Endothelial cell of umbilical vein (primary cell): ENCODE measurements around the gene GCNT2. TPM values are rescaled to one million over a fixed set of nuclear protein-coding genes. Genes with fewer than 3 reads are reported as not detected.
"Not testable (repeated sequence)": the region's sequence is repeated elsewhere in the genome, so short reads cannot be mapped to it uniquely, and the experiment has no call there.

Experiments
- BruUV-seq: library from RNA; stranded (reverse); fragments of 400-500 nt; replicated peaks from 2 replicates; lab custom pipeline; 2021; lab: Mats Ljungman, UMichigan
- CTCF ChIA-PET: fragments of 300-600, 350-600 bp; sonication (Branson Sonifier 250); formaldehyde crosslinking; loops from one replicate; lab custom pipeline; 2021; ENCODE audit warnings: antibody characterized with exemption, inconsistent platforms; lab: Charles Lee
- POLR2A ChIA-PET: fragments of 300-600, 350-600 bp; sonication (Branson Sonifier 250); formaldehyde crosslinking; loops from one replicate; lab custom pipeline; 2021; ENCODE audit warnings: antibody characterized with exemption, inconsistent platforms; lab: Charles Lee
- DNase-seq: peaks from one replicate; pipeline ENCODE4 v3.0.0-alpha.2; 2011; ENCODE audit warnings: low read depth, low spot score
- FAIRE-seq: peaks from 2 replicates; lab custom pipeline; 2011; peaks lifted over from hg19 to GRCh38; lab: Jason Lieb, UNC
- H2AFZ ChIP-seq: 2 replicates; pipeline ENCODE4 v1.6.0; 2012; ENCODE audit warnings: low read depth, low read length, control low read depth, inconsistent platforms
- H3K27ac ChIP-seq: 2 replicates; pipeline ENCODE4 v1.5.1; 2011; ENCODE audit warnings: low read depth, mild to moderate bottlenecking, control low read depth, low read length, moderate library complexity; ENCODE audit not compliant: insufficient read depth
- H3K27me3 ChIP-seq, 2 experiments: 2 replicates each; pipeline versions ENCODE4 v1.6.0 to v1.6.1; 2011; ENCODE audit warnings: low read length in 2 of 2, mixed read lengths in 1 of 2; ENCODE audit not compliant: control insufficient read depth in 2 of 2, insufficient read depth in 2 of 2
- H3K36me3 ChIP-seq, 2 experiments: 2 replicates in 1 of 2; 3 replicates in 1 of 2; pipeline ENCODE4 v1.5.1; 2011; ENCODE audit warnings: low read length in 2 of 2, mild to moderate bottlenecking in 1 of 2, moderate library complexity in 1 of 2; ENCODE audit not compliant: control insufficient read depth in 2 of 2, insufficient read depth in 2 of 2; ENCODE audit errors: extremely low read depth in 1 of 2
- H3K4me1 ChIP-seq: 3 replicates; pipeline ENCODE4 v1.5.1; 2011; ENCODE audit warnings: mild to moderate bottlenecking, low read length; ENCODE audit not compliant: control insufficient read depth, insufficient read depth; ENCODE audit errors: extremely low read depth
- H3K4me2 ChIP-seq: 2 replicates; pipeline ENCODE4 v1.6.1; 2011; ENCODE audit warnings: low read length, control low read depth, mixed read lengths; ENCODE audit not compliant: insufficient read depth
- H3K4me3 ChIP-seq, 3 experiments: fragments of 200-600 bp in 1 of 3; sonication (generic), shearing (Covaris generic) in 1 of 3; replicated peaks in 1 of 3; 2 replicates each; pipeline ENCODE4 v1.5.1; 2011 to 2016; ENCODE audit warnings: control low read depth in 3 of 3, low read length in 3 of 3, mild to moderate bottlenecking in 2 of 3, inconsistent platforms in 1 of 3, low read depth in 1 of 3, moderate library complexity in 1 of 3; ENCODE audit not compliant: insufficient read depth in 1 of 3
- H3K79me2 ChIP-seq: 2 replicates; pipeline ENCODE4 v1.6.0; 2012; ENCODE audit warnings: low read length, inconsistent platforms; ENCODE audit not compliant: control insufficient read depth, insufficient read depth
- H3K9ac ChIP-seq: replicated peaks from 2 replicates; pipeline ENCODE3; 2011; ENCODE audit warnings: low read length, control low read depth; ENCODE audit not compliant: insufficient read depth; ENCODE audit errors: extremely low read depth
- H3K9me1 ChIP-seq: replicated peaks from 3 replicates; pipeline ENCODE4 v1.6.0; 2011; ENCODE audit warnings: mild to moderate bottlenecking, low read length; ENCODE audit not compliant: control insufficient read depth, insufficient read depth; ENCODE audit errors: extremely low read depth
- H3K9me3 ChIP-seq: replicated peaks from 2 replicates; pipeline ENCODE4 v1.5.1; 2012; ENCODE audit warnings: low read length, inconsistent platforms; ENCODE audit not compliant: control insufficient read depth, insufficient read depth
- H4K20me1 ChIP-seq: replicated peaks from 2 replicates; pipeline ENCODE3; 2011; ENCODE audit warnings: mild to moderate bottlenecking, low read length; ENCODE audit not compliant: control insufficient read depth, insufficient read depth; ENCODE audit errors: extremely low read depth
- GATA2 ChIP-seq: IDR thresholded peaks from 2 replicates; pipeline ENCODE4 v1.7.0; 2011; ENCODE audit warnings: low read depth, mild to moderate bottlenecking, moderate library complexity, mixed read lengths, low read length; ENCODE audit not compliant: insufficient read length, insufficient read depth
- MAX ChIP-seq: IDR thresholded peaks from 2 replicates; pipeline ENCODE4 v1.6.1; 2011; ENCODE audit not compliant: insufficient read depth, insufficient read length
- MYC ChIP-seq: IDR thresholded peaks from one replicate; pipeline ENCODE4 v1.6.1; 2011; ENCODE audit warnings: mild to moderate bottlenecking, low read depth, low read length
- POLR2A ChIP-seq: IDR thresholded peaks from 2 replicates; pipeline ENCODE4 v1.6.1; 2012; ENCODE audit warnings: low read depth, mild to moderate bottlenecking, control low read depth, low read length
- dilution Hi-C: fragments of 300-500 bp; cut with MboI; formaldehyde crosslinking; loops from one replicate; pipeline ENCODE4 v1.15.0; 2019; ENCODE audit warnings: low sequenced_read_pairs; ENCODE audit not compliant: extremely low pct_ligation_motif_present
- intact Hi-C: fragments of 100-400 bp; cut with micrococcal nuclease; formaldehyde crosslinking; loops from one replicate; pipeline ENCODE4 v1.10.0; 2022
- polyA plus RNA-seq, 4 experiments: library from polyadenylated mRNA; depleted of rRNA in 3 of 4; stranded (reverse) in 3 of 4; unstranded in 1 of 4; fragments of >200 nt; gene quantifications; 2 replicates each; pipeline versions ENCODE4 v1.2.1 to v1.2.3, GENCODE V29; 2011 to 2012; ENCODE audit warnings: missing spikeins in 1 of 4
- total RNA-seq: library from RNA; stranded (reverse); gene quantifications from 2 replicates; pipeline ENCODE4 v1.2.3, GENCODE V29; 2021

Gene GCNT2
- total and polyA plus RNA-seq, 2 donors (not counting 3 experiments of a cell fraction or from before 2014, with no cell fraction given), result 3.8 to 10.9 TPM

GRCh38 chr6:10486215-10486614, 34.9 kb upstream of the GCNT2 start:
- no peaks in the 10 kb centered on the region for H3K79me2 ChIP-seq
- no peaks in the 10 kb centered on the region for H4K20me1 ChIP-seq
- no peaks in the 10 kb centered on the region for H3K9me1 ChIP-seq
- CTCF ChIA-PET, result interaction anchor here (0.7 to 2.6 kb wide), 3 partner anchors 8 to 583 kb away, joined by 3 to 17 read pairs (median 4); no protein-coding TSS in a partner anchor
- no peak overlapping the region for H2AFZ ChIP-seq
- TF ChIP-seq MAX (no peak), MYC (no peak), POLR2A (no peak), GATA2 (no peak)
- no TSS peak for BruUV-seq
- H3K27me3 ChIP-seq, result peaks cover 0 to 11% of the 10 kb centered on the region in 2 experiments
- no peaks in the 10 kb centered on the region for H3K4me1 ChIP-seq
- no peaks in the 10 kb centered on the region for H3K9me3 ChIP-seq
- dilution Hi-C loops, result no loop called here
- H3K4me2 ChIP-seq, result no peak overlapping the region
- FAIRE-seq (no peak), DNase-seq (no peak)
- no peak overlapping the region for H3K9ac ChIP-seq
- no peak overlapping the region for H3K4me3 ChIP-seq
- no peaks in the 10 kb centered on the region for H3K36me3 ChIP-seq
- H3K27ac ChIP-seq, result no peak overlapping the region
- POLR2A ChIA-PET, result no interaction called here
- intact Hi-C loops, result no loop called here

- peaks cover 0 to 11% of the 10 kb centered on the region in 2 experiments for H3K27me3 ChIP-seq
- H3K9me1 ChIP-seq, FAIRE-seq, H3K4me2 ChIP-seq, H3K27ac ChIP-seq, H3K9me3 ChIP-seq, H3K9ac ChIP-seq, H3K79me2 ChIP-seq, BruUV-seq, dilution Hi-C loops, H3K4me3 ChIP-seq, H4K20me1 ChIP-seq, DNase-seq, H3K4me1 ChIP-seq, H2AFZ ChIP-seq, intact Hi-C loops, POLR2A ChIA-PET, H3K36me3 ChIP-seq: not testable (repeated sequence)
- CTCF ChIA-PET, result interaction anchor here (0.6 to 2.6 kb wide), 4 partner anchors 8 to 582 kb away, joined by 3 to 17 read pairs (median 4); no protein-coding TSS in a partner anchor
Observed at GRCh38 chr6:10486944-10487588, 34.1 kb upstream of the GCNT2 start.
